Left forelimb (tissue), 1 donor: Measurements from ENCODE around the gene ATF6.

ENCODE experiments used
- DNase-seq: peaks from one replicate; pipeline ENCODE4 v3.0.0-alpha.2; 2018; ENCODE audit warnings: low spot score

ATF6 gene

DNA sequence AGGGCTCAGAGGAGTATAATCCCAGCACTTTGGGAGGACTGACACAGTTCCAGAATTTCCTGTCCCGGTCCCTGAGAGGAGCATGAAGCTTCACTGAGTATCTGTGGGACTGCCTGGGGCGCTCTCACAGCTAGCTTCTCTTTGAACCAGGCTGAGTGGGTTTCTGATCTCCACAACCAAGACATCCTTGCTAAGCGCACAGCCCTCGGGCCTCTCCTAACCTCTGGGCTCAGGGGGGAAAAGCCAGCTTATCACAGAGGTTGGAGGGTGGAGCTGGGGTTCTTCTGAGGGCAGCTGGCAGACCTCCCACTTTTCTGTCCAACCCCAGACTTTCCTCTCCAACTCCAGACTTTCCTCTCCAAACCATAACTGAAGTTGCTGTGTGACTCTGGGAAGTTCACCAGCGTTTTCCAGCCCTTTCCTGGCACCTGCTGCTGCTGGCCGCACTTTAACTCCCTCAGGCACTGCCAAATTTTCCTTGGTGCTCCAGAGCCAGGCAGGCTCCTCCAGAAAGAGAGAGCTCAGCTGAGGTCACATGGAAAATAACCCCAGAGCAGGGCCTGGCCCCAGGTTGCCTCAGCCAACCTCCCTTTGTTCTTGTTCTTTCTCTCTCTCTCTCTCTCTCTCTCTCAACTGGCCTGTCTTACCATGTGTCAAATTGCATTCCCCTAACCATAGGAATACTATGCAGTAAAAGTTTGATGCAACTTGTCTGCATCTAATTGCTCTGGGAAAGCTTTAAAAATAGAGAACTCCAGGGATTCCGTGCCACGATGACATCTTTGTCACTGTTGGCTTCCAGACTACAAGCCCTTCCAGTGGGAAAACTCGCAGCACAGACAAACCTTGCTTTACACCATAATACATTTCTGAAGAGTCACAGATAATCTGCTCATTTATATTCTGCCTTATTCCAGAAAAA lies 208.1 kb downstream of the ATF6 start:
- no peak for DNase-seq

GRCh38 chr1:161978011-161978790 lies 212.1 kb downstream of the ATF6 start:
- DNase-seq: peak; percentile 28

DNA sequence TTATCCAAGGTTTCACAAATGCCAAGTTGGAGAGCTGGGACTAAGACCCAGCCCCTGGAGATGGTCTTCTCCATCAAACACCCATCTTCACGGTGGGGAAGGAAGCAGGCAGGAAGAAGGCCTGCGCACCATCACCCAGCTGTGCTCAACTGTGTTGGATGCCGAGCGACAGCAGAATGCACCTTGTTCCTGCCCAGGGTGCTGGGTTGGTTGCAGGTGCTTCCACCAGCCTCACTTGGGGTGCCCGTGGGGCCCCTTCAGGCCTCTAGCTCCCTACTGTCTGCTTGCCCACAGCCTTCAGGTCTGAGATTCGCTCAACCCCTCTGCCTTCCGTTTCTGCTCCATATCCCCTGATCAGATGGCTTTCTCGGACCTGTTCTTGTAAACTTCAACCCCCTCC lies 215.0 kb downstream of the ATF6 start:
- peak; percentile 46 for DNase-seq

DNA sequence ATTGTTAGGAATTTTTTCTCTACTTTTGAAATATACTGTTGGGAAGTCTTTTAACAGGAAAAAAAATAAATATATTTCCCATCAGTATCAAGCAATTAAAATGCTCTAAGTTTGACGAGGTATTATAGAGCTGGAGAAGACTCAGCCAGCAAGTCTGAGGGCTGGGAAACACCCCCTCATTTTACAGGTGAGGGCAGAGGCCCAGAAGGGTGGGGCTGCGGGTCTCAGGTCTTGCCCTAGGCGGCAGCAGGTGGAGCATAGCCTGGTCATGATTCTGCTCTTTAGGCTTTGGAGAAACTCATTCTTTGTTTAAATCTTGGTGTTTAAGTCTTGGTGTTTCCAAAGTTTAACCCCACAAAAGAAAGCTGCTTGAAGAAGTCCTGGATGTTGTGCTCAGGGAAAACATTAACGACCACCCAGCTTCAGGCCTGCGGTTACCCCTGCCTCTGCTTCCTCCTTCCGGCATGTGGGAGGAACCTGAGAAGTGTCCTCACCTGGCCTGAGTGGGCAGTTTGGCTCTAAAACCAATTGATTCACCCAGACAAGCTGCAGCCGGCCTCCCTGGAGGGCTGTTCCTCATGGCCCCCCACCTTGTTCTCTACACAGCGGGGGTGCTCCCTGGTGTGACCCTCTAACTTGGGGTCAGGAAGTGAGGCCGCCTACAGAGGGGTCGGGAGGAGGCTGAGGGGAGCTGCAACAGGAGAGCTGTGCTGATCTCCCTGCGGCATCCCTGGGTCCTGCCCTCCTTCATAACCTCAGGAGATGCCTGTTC lies 215.8 kb downstream of the ATF6 start:
- DNase-seq: peak; percentile 61

DNA sequence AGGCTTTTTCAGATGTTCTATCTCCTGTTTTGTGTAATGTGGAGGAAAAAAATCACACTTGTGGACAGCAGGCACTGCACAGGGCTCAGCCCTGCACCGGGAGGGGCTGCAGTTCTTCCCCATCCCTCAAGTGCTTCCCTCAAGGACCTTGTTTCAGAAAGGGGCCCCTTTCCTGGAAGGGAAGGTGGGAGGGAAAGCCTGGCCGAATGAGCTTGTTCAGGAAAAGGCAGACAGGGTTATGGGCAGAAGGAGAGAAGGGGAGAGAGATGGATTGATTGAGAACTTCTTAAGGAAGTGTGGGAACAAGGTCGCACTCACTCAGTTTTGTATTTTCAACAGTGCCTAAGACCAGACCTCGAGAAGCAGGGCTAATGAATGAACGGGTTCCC lies 216.4 kb downstream of the ATF6 start:
- no peak for DNase-seq

- no peak for DNase-seq
Observed at GRCh38 chr1:161982917-161983316, 216.8 kb downstream of the ATF6 start.

- no peak for DNase-seq
Observed at GRCh38 chr1:161983725-161984124, 217.6 kb downstream of the ATF6 start.

- DNase-seq: no peak
Observed at GRCh38 chr1:161985301-161985822, 219.2 kb downstream of the ATF6 start.

DNA sequence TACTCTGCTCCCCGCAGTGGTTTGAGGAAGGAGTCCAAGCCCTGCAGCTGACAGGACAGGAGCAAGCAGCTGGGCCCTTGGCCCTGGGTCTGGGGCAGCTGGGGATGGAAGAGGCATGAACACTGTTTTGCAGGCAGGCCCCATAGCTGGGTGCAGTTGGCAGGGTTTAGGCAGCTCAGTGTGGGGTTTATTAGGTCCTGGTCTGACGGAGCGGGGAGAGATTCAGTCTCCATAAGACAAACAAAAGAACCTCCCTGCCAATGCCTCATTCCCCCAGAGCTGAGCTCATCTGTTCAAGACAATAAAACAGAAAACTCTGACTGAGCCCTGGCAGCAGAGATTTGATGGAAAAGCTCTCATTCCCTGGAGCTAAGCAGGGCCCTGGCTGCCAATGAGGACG lies 220.2 kb downstream of the ATF6 start:
- peak; percentile 84 for DNase-seq

DNA sequence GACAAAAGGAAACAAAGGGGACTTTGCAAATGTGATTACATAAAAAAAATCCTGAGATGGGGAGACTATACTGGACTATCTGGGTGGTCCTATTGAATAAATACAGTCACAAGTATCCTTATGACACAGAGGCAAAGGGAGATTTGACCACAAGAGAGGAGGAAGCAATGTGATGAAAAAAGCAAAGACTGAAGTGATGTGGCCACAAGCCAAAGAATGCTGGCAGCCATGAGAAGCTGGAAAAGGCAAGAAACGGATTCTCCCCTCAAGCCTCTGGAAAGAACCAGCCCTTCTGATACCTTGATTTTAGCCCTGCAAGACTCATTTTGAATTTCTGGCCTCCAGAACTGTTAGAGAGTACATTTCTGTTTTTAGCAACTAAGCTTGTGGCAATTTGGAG lies 221.2 kb downstream of the ATF6 start:
- no peak for DNase-seq

DNA sequence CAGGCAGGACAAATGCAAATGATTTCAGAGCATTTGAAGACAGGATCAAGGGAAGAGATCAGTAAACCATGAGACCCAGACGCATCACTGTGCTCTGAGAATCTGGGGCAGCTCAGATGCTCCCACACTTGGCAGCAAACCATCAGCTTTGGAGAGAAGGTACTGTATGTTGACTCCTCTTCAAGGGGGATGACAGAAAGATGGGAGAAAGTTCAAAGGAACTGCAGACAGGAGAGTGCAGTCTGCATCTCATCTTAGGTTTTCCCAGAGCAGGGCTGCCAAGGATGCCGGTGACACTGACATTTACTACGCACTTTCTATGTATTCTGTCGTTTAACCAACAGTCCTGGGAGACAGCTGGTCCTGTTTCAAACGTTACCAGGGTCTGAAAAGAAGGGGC lies 221.8 kb downstream of the ATF6 start:
- no peak for DNase-seq

DNA sequence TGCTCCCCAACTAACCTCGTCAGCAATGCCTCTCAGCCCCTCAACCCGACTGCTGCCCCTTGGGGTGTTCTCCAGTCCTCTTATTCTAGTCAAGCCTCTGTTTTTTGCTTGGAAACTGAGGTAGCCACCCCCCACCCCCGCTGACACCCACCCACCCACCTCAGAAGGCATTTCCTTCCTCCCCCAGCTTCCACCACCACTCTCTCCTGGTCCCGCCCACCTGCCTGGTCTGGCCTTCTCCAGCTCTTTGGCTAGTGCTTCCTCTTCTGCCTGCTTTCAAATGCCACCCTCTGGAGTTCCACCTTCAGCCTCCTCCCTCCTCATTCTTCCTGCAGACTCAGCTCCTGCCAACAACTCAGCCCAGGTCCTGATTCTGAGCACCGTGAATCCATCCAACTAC lies 222.3 kb downstream of the ATF6 start:
- no peak for DNase-seq

GRCh38 chr1:161989108-161989507 lies 223.0 kb downstream of the ATF6 start:
- no peak for DNase-seq

GRCh38 chr1:161989786-161990185 lies 223.7 kb downstream of the ATF6 start:
- no peak for DNase-seq

DNA sequence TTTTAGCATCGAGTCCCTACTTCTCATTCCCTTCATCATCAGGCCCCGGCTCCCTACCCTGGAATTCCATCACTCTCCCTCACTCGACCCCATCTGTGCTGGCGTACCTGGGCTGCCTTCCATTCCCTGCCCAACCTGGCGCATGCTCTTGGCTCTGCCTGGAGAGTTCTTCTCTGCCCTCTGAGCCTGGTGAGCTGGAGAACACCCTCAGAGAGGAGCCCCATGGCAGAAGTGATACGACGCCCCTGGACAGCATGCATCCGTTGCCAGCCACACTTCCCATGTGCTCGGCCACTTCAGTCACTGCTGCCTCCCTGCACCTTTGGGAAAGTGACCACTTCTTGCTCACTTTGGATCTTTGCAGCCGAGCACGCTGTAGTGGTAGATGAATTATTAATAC lies 227.5 kb downstream of the ATF6 start:
- no peak for DNase-seq

DNA sequence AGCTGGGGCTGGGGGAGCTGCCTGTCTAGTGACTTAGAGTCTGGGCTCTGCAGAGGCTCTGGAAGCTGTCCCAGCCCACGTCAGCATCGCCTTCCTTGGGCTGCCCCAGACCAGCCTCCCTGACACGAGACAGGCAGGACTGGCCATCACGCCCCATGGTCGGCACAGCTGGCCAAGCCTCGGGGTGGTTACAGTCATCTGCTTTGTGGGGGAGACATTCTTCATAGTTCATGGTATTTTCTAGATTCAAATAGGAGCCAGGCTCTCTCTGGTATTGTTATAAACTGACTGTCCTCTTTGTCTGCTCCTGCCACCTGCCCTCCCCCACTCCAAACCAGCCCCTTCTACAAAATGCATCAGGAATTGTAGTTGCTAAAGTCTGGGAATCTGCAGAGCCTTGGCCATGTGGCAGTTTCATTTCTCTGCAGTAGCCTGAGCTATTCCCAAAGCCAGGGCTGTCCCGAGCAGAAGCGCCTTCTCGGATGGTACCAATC lies 228.1 kb downstream of the ATF6 start:
- DNase-seq: no peak

GRCh38 chr1:161997152-161997551 lies 231.0 kb downstream of the ATF6 start:
- DNase-seq: no peak

DNA sequence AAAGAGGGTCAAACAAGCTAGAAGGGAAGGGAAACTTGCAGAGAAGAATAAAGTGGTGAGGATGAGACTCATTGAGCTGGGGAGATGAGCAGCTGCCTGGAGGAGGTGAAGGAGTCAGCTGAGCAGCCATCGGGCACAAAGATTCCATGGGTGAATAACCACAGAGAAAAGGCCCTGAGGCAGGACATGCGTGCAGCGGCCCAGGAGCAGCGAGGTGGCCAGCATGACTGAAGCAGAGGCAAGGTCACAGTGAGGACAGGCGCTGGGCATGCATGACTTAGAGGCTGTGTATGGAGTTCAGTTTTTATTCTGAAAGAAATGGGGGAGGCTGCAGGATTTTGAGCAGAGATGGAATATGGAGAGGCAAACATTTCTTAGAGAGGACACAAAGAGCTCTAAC lies 232.7 kb downstream of the ATF6 start:
- DNase-seq: no peak

GRCh38 chr1:161999301-162000052 lies 233.4 kb downstream of the ATF6 start:
- no peak for DNase-seq

GRCh38 chr1:162000053-162000420 lies 233.9 kb downstream of the ATF6 start:
- DNase-seq: no peak

DNA sequence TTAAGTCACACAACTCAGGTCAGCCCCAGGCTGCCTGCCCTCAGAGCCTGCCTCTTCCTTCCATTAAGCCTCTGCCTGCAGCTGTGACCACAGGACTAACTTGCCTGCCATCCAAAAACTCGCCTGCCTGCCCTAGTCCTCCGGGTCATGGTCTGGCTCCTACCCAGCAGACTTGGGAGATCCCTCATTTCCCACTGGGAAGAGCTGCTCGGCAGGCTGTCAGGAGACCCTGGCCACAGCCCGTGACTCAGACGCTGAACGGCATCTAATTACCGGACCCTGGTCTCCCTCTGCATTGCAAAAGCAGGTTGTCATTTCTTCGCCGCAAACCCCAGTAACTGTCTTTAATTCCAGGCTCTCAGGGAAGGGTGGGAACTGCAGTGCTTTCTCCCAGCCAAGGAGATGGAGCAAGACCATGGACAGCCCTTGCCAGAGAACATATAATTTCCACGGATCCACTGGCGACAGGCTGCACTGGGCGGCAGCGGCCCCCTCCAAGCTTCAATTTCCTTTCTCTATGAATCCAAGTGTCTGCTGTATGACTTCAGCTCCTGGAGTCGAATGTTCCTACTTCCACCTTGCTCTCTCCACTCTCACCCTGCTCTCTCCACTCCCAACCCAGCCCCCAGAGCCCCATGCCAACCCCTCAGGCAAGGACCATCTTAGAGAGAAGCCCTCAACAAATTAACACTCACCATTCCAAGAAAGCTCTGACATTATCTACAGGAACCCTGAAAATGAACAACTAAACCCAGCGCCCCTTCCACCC lies 237.1 kb downstream of the ATF6 start:
- DNase-seq: no peak
